Stomach (tissue), 9 donors: ENCODE data around the gene TMEM132C. TPM values are rescaled to one million over a fixed set of nuclear protein-coding genes. Genes with fewer than 3 reads are reported as not detected.
A peak's percentile ranks its signal among the peaks of the same experiment; 100 is the strongest.

Source experiments
- DNase-seq, 2 donors: peaks; one replicate each; pipeline versions ENCODE4 v3.0.0 to v3.0.0-alpha.2; 2013 to 2019
- H3K27ac ChIP-seq, 5 donors: fragments of 200-600 bp in 4 of 5; sonication (generic) in 4 of 5; one replicate each; pipeline ENCODE4 v1.5.1; 2013 to 2019; ENCODE audit warnings: mild to moderate bottlenecking in 1 of 5, moderate library complexity in 1 of 5
- H3K27me3 ChIP-seq, 3 donors: fragments of 200-600 bp; sonication (generic); one replicate each; pipeline ENCODE4 v1.5.1; 2017 to 2019; ENCODE audit warnings: mixed run types in 1 of 3
- H3K36me3 ChIP-seq, 4 donors: fragments of 200-600 bp; sonication (generic); 1 replicate in 3 of 4; 2 replicates in 1 of 4; pipeline ENCODE4 v1.5.1; 2016 to 2019
- H3K4me1 ChIP-seq, 4 donors: fragments of 200-600 bp; sonication (generic); one replicate each; pipeline ENCODE4 v1.5.1; 2016 to 2019
- H3K4me3 ChIP-seq, 4 donors: fragments of 200-600 bp; sonication (generic) in 3 of 4; one replicate each; pipeline ENCODE4 v1.5.1; 2016 to 2019; ENCODE audit warnings: mild to moderate bottlenecking in 1 of 4
- H3K9me3 ChIP-seq, 4 donors: fragments of 200-600 bp; sonication (generic); one replicate each; pipeline ENCODE4 v1.5.1; 2016 to 2019
- EP300 ChIP-seq: sonication (generic); formaldehyde crosslinking; IDR thresholded peaks from one replicate; pipeline ENCODE4 v1.6.1; 2017; ENCODE audit warnings: antibody characterized with exemption
- POLR2A ChIP-seq, 4 donors: fragments of 450-650 bp; IDR thresholded peaks; one replicate each; pipeline ENCODE4 v1.6.1; 2016; ENCODE audit warnings: antibody characterized with exemption in 4 of 4, control low read depth in 2 of 4, mild to moderate bottlenecking in 1 of 4, moderate library complexity in 1 of 4
- POLR2AphosphoS5 ChIP-seq, 3 donors: sonication (generic); formaldehyde crosslinking; IDR thresholded peaks; one replicate each; pipeline ENCODE4 v1.6.1; 2016; ENCODE audit warnings: antibody characterized with exemption in 3 of 3
- WGBS, 5 donors: extraction: QIAGEN DNeasy Blood & Tissue Kit in 3 of 5; methylation state at CpG; one replicate each; pipeline versions ENCODE4 v1.1.5 to v1.1.7; 2013 to 2018; 5-methylcytosine and 5-hydroxymethylcytosine counted together
- intact Hi-C: fragments of 100-400 bp; cut with DNase I; formaldehyde crosslinking; loops from one replicate; pipeline ENCODE4 v1.15.1; 2023; ENCODE audit warnings: low total_unique reads
- polyA plus RNA-seq, 3 donors: library from polyadenylated mRNA; stranded (reverse); fragments of 200-250 nt; gene quantifications; one replicate each; pipeline ENCODE4 v1.2.3, GENCODE V29; 2013
- total RNA-seq, 5 donors: library from RNA; depleted of rRNA; stranded (reverse); fragments of >200 nt; gene quantifications; one replicate each; pipeline versions ENCODE4 v1.1.0 to v1.2.3, GENCODE V29; 2014 to 2016
- TF ChIP-seq, protein P1 (sequence below), 7 experiments: fragments of 450-650 bp in 4 of 7; fragments of 200-600 bp in 3 of 7; sonication (generic) in 3 of 7; IDR thresholded peaks; one replicate each; pipeline ENCODE4 v1.5.1; 2016 to 2019; ENCODE audit warnings: antibody characterized with exemption in 7 of 7, control low read depth in 2 of 7, mild to moderate bottlenecking in 1 of 7
- donor health status: healthy with polysubstance abuse.
- donor health status: Bipolar disorder and iron deficiency.
- donor health status: healthy.

The TMEM132C gene
- total and polyA plus RNA-seq, 8 donors = under 0.01 to 12.8 (median 0.94) TPM

DNA sequence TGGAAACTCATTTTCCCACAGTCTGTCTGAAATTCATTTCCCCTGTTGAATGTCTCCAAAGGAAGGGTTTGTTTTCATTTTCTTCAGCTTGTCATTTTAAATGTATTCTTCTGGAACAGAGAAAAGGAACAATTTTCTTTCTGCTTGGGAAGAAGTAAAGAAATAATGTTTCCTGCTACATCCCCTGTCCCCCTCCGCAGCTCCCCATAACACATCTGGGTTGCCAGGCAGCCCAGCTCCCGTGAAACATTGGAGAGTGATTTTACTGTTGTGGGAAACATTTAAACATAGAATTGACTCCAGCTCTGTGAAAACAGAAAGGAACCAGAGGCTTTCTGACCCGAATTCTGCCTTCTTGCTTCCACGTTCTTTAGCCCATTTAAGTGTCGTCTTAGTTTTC, 159.5 kb downstream of the TMEM132C start:
- TF ChIP-seq POLR2A (IDR thresholded peaks at IDR 0.05) (no peak), EP300 (no peak), POLR2AphosphoS5 (IDR thresholded peaks at IDR 0.05) (no peak)
- TF ChIP-seq, protein P1, sequence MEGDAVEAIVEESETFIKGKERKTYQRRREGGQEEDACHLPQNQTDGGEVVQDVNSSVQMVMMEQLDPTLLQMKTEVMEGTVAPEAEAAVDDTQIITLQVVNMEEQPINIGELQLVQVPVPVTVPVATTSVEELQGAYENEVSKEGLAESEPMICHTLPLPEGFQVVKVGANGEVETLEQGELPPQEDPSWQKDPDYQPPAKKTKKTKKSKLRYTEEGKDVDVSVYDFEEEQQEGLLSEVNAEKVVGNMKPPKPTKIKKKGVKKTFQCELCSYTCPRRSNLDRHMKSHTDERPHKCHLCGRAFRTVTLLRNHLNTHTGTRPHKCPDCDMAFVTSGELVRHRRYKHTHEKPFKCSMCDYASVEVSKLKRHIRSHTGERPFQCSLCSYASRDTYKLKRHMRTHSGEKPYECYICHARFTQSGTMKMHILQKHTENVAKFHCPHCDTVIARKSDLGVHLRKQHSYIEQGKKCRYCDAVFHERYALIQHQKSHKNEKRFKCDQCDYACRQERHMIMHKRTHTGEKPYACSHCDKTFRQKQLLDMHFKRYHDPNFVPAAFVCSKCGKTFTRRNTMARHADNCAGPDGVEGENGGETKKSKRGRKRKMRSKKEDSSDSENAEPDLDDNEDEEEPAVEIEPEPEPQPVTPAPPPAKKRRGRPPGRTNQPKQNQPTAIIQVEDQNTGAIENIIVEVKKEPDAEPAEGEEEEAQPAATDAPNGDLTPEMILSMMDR (IDR thresholded peaks at IDR 0.05) = no peak
- DNase-seq = peak in 1 of 2 donors; percentile 57
- Histone ChIP-seq H3K27ac (no peak overlapping the region), H3K36me3 (no peaks in the 10 kb centered on the region), H3K27me3 (peaks cover 0 to 8% (median 0%) of the 10 kb centered on the region in 3 donors), H3K4me1 (no peaks in the 10 kb centered on the region), H3K9me3 (peaks cover 0 to 8% (median 0%) of the 10 kb centered on the region in 4 donors), H3K4me3 (no peak overlapping the region)
- intact Hi-C loops = no loop called here
- 52 to 69% (median 56%) methylated on average over 5 of the region's 5 CpGs for WGBS, 5 donors

DNA sequence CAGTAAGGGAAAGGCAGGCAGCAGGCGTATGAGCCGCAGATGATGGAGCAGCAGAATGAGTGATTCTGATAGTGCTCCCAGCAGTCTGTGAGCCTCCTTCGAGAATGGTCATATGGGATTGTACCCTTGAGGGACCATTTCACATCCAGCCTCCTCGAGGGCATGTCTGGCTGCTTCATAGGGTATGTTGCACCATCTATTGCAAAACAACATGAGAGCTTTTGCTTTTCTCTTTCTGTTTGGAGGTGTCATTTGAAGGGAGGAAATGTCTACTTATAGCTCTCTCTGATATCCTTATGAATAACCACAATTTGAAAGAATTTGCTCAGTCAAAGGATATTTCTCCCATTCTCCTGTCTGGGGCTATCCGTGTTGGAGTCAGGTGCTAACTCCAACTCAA, 172.8 kb downstream of the TMEM132C start:
- Histone ChIP-seq H3K27me3 (no peaks in the 10 kb centered on the region), H3K27ac (no peak overlapping the region), H3K4me3 (no peak overlapping the region), H3K4me1 (no peaks in the 10 kb centered on the region), H3K9me3 (peaks cover 0 to 11% (median 5%) of the 10 kb centered on the region in 4 donors), H3K36me3 (no peaks in the 10 kb centered on the region)
- DNase-seq = no peak
- intact Hi-C loops = no loop called here
- TF ChIP-seq POLR2AphosphoS5 (IDR thresholded peaks at IDR 0.05) = no peak
- TF ChIP-seq, protein P1 (IDR thresholded peaks at IDR 0.05) = no peak
- WGBS, 5 donors = 68 to 88% (median 79%) methylated on average over 5 of the region's 5 CpGs

DNA sequence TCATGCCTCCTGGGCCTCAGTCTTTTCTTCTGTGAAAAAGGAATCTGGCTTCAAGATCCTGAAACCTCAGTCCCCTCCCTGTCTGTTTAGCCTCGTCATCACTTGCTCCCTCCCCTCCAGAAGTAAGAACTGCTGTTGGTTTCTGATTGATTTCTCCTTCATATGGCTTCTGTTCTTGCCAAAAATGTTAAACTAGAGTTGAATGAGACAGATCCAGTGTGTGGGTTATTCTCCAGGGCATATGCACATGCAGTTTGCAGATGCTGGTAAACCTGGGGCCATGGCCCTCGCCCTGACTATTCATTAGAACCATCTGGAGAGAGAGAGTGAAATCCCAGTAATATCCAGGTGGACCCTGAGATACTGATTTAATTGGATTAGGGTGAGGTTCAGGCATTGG, 175.1 kb downstream of the TMEM132C start:
- Histone ChIP-seq H3K4me1 (no peaks in the 10 kb centered on the region), H3K9me3 (peaks cover 0 to 12% (median 2%) of the 10 kb centered on the region in 4 donors), H3K4me3 (no peak overlapping the region), H3K27ac (no peak overlapping the region), H3K27me3 (no peaks in the 10 kb centered on the region), H3K36me3 (no peaks in the 10 kb centered on the region)
- TF ChIP-seq, protein P1 (IDR thresholded peaks at IDR 0.05) = no peak
- TF ChIP-seq EP300 = no peak
- TF ChIP-seq POLR2AphosphoS5 (IDR thresholded peaks at IDR 0.05) = no peak
- no peak for TF ChIP-seq POLR2A (IDR thresholded peaks at IDR 0.05)
- intact Hi-C loops = no loop called here
- no peak for DNase-seq
- 56 to 81% (median 65%) methylated on average over 2 of the region's 2 CpGs for WGBS, 5 donors

DNA sequence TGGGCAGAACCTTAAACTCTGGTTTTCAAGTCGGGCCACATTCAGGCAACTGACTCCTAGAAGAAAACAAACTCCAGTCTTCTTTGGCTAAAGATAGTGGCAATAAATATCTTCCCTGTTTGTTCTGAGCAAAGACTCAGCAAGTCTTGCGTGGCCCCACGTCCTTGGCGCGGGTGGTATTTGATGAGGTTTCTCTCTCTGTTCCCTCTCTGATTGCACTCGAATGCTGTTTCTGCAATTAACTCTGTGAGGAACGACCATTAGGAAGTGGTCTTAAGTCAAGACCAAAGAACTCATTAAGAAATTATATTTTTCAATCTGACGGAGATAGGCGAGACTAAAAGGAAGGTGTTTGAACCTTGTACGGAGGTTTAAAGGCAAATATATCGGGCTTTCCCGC, 177.6 kb downstream of the TMEM132C start:
- Histone ChIP-seq H3K4me3 (no peak overlapping the region), H3K36me3 (no peaks in the 10 kb centered on the region), H3K4me1 (no peaks in the 10 kb centered on the region), H3K27me3 (no peaks in the 10 kb centered on the region), H3K9me3 (peaks cover 0 to 10% (median 2%) of the 10 kb centered on the region in 4 donors), H3K27ac (no peak overlapping the region)
- whole genome bisulfite sequencing, 5 donors = 53 to 65% (median 55%) methylated on average over 12 of the region's 12 CpGs
- intact Hi-C loops = no loop called here
- TF ChIP-seq, protein P1 (IDR thresholded peaks at IDR 0.05) = no peak
- TF ChIP-seq POLR2A (IDR thresholded peaks at IDR 0.05) = no peak
- no peak for TF ChIP-seq EP300
- no peak for TF ChIP-seq POLR2AphosphoS5 (IDR thresholded peaks at IDR 0.05)
- no peak for DNase-seq
